Astrocyte (in vitro differentiated cells and primary cell): ENCODE results near the gene CAPZB. TPM values are rescaled to one million over a fixed set of nuclear protein-coding genes. Genes with fewer than 3 reads are reported as not detected.

ENCODE experiments used
- DNase-seq: peaks from one replicate; pipeline ENCODE4 v3.0.0-alpha.2; 2010; ENCODE audit warnings: low read depth
- FAIRE-seq: peaks from 2 replicates; lab custom pipeline; 2011; peaks lifted over from hg19 to GRCh38; lab: Jason Lieb, UNC
- H2AFZ ChIP-seq: 2 replicates; pipeline ENCODE4 v1.6.0; 2012; ENCODE audit warnings: low read depth, low read length, inconsistent platforms
- H3K27ac ChIP-seq: 2 replicates; pipeline ENCODE4 v1.5.1; 2011; ENCODE audit warnings: low read depth, low read length, inconsistent platforms
- H3K27me3 ChIP-seq: 2 replicates; pipeline ENCODE4 v1.6.0; 2011; ENCODE audit warnings: low read length, inconsistent platforms; ENCODE audit not compliant: insufficient read depth
- H3K36me3 ChIP-seq: 2 replicates; pipeline ENCODE4 v1.5.1; 2011; ENCODE audit warnings: low read length, inconsistent platforms; ENCODE audit not compliant: insufficient read depth
- H3K4me1 ChIP-seq: 2 replicates; pipeline ENCODE4 v1.5.1; 2011; ENCODE audit warnings: low read length, inconsistent platforms; ENCODE audit not compliant: insufficient read depth
- H3K4me2 ChIP-seq: 2 replicates; pipeline ENCODE4 v1.6.0; 2012; ENCODE audit warnings: low read length, inconsistent platforms
- H3K4me3 ChIP-seq: 2 replicates; pipeline ENCODE4 v1.5.1; 2011; ENCODE audit warnings: low read depth, mild to moderate bottlenecking, low read length, inconsistent platforms; ENCODE audit not compliant: insufficient read depth
- H3K79me2 ChIP-seq: 2 replicates; pipeline ENCODE4 v1.6.0; 2012; ENCODE audit warnings: mild to moderate bottlenecking, low read length, inconsistent platforms; ENCODE audit not compliant: insufficient read depth
- H3K9ac ChIP-seq: 2 replicates; pipeline ENCODE4 v1.6.0; 2012; ENCODE audit warnings: mild to moderate bottlenecking, low read length, inconsistent platforms
- H3K9me3 ChIP-seq: 2 replicates; pipeline ENCODE4 v1.5.1; 2012; ENCODE audit warnings: low read depth, mild to moderate bottlenecking, low read length, inconsistent platforms; ENCODE audit not compliant: insufficient read depth
- H4K20me1 ChIP-seq: 2 replicates; pipeline ENCODE4 v1.6.0; 2012; ENCODE audit warnings: low read length, inconsistent platforms; ENCODE audit not compliant: insufficient read depth
- H3K27ac Mint-ChIP-seq: one replicate; pipeline ENCODE4 v1.8.0; 2021; ENCODE audit warnings: mild to moderate bottlenecking, mixed read lengths; ENCODE audit not compliant: unreplicated experiment
- H3K27me3 Mint-ChIP-seq: one replicate; pipeline ENCODE4 v1.8.0; 2021; ENCODE audit warnings: low read depth, mixed read lengths; ENCODE audit not compliant: unreplicated experiment
- H3K36me3 Mint-ChIP-seq: one replicate; pipeline ENCODE4 v1.8.0; 2021; ENCODE audit warnings: low read depth, mixed read lengths; ENCODE audit not compliant: unreplicated experiment
- H3K4me1 Mint-ChIP-seq: one replicate; pipeline ENCODE4 v1.8.0; 2021; ENCODE audit warnings: low read depth, mixed read lengths; ENCODE audit not compliant: unreplicated experiment
- H3K4me3 Mint-ChIP-seq: one replicate; pipeline ENCODE4 v1.8.0; 2021; ENCODE audit warnings: mild to moderate bottlenecking, moderate library complexity, mixed read lengths; ENCODE audit not compliant: unreplicated experiment
- H3K9me3 Mint-ChIP-seq: one replicate; pipeline ENCODE4 v1.8.0; 2021; ENCODE audit warnings: mild to moderate bottlenecking, mixed read lengths; ENCODE audit not compliant: unreplicated experiment
- EZH2 ChIP-seq: IDR thresholded peaks from 2 replicates; pipeline ENCODE4 v1.6.1; 2012; ENCODE audit warnings: mild to moderate bottlenecking, low read length, inconsistent platforms; ENCODE audit not compliant: insufficient read depth
- total RNA-seq: library from RNA; stranded (reverse); gene quantifications from 2 replicates; pipeline ENCODE4 v1.2.1, GENCODE V29; 2021
- TF ChIP-seq, protein P1 (sequence below): IDR thresholded peaks from 2 replicates; pipeline ENCODE4 v1.5.1; 2011; ENCODE audit warnings: low read depth, mild to moderate bottlenecking, inconsistent platforms, low read length, moderate library complexity; ENCODE audit not compliant: insufficient read depth

The CAPZB gene
- total RNA-seq, 1 donor from 2014 or later: 458 TPM

DNA sequence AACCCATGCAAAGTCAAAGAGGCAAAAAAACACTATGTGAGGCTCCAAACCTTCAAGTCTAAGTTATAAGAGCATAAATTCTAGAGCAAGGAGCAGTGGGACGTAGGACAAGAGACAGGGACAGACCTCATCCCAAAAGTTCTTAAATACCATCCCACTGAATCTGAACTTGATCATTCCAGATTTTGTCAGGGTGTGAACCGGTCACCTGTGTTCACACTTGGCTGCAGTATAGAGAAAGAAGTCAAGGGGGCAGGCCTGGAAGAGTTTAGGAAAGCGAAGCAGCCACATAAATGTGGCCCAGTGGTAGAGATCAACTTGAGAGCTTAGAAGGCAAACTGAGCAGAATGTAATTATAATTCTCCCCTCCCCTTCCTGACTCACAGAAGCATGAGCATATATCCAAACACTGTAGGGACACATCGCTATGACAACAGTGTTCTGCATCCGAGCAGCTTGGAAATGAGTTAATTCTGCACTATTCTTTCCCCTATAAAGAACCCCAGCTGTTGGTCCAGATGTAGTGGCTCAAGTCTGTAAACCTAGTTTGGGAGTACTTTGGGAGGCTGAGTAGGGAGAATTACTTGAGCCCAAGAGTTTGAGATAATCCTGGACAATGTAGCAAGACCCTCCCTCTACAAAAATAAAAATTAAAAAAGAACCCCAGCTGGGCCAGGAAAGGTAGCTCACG lies 176.1 kb downstream of the CAPZB start:
- Histone ChIP-seq H4K20me1 (peaks cover 49% of the 10 kb centered on the region), H3K4me3 (no peak overlapping the region), H3K4me2 (peak overlapping the region; percentile 21), H3K79me2 (peaks cover 37% of the 10 kb centered on the region), H3K4me1 (peaks cover 25% of the 10 kb centered on the region), H2AFZ (no peak overlapping the region), H3K9me3 (no peaks in the 10 kb centered on the region), H3K27ac (peak overlapping the region; percentile 24), H3K27me3 (no peaks in the 10 kb centered on the region), H3K36me3 (peaks cover 20% of the 10 kb centered on the region), H3K9ac (peak overlapping the region; percentile 28)
- peaks cover 14% of the 10 kb centered on the region for H3K36me3 Mint-ChIP-seq
- no peak overlapping the region for H3K27ac Mint-ChIP-seq
- TF ChIP-seq EZH2: no peak
- TF ChIP-seq, protein P1, sequence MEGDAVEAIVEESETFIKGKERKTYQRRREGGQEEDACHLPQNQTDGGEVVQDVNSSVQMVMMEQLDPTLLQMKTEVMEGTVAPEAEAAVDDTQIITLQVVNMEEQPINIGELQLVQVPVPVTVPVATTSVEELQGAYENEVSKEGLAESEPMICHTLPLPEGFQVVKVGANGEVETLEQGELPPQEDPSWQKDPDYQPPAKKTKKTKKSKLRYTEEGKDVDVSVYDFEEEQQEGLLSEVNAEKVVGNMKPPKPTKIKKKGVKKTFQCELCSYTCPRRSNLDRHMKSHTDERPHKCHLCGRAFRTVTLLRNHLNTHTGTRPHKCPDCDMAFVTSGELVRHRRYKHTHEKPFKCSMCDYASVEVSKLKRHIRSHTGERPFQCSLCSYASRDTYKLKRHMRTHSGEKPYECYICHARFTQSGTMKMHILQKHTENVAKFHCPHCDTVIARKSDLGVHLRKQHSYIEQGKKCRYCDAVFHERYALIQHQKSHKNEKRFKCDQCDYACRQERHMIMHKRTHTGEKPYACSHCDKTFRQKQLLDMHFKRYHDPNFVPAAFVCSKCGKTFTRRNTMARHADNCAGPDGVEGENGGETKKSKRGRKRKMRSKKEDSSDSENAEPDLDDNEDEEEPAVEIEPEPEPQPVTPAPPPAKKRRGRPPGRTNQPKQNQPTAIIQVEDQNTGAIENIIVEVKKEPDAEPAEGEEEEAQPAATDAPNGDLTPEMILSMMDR: no peak
- H3K4me3 Mint-ChIP-seq: no peak overlapping the region
- no peaks in the 10 kb centered on the region for H3K9me3 Mint-ChIP-seq
- peak; percentile 54 for DNase-seq
- no peak for FAIRE-seq
- peaks cover 15% of the 10 kb centered on the region for H3K4me1 Mint-ChIP-seq
- no peaks in the 10 kb centered on the region for H3K27me3 Mint-ChIP-seq

DNA sequence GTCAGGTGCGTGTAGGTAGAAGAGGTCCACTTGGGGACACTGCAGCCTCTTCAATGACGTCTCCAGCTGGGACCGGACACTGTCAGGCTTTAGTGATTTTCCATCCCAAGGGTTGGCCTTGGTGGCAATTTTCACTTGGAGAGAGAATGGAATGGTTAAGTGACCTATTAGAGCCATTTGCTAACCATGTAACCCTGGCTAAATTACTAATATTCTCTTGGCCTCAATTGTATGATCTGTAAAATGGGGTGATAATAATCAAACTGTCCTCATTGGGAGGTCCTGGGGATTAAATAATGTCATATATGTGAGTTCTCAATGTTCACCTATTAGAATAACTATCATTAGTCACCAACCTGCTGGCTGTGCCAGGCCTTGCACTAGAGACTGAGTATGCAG lies 176.8 kb downstream of the CAPZB start:
- H3K27me3 Mint-ChIP-seq: no peaks in the 10 kb centered on the region
- no peak for DNase-seq
- H3K4me2 ChIP-seq: no peak overlapping the region
- H3K36me3 ChIP-seq: peaks cover 25% of the 10 kb centered on the region
- no peak for FAIRE-seq
- peaks cover 16% of the 10 kb centered on the region for H3K36me3 Mint-ChIP-seq
- peaks cover 43% of the 10 kb centered on the region for H4K20me1 ChIP-seq
- peaks cover 35% of the 10 kb centered on the region for H3K79me2 ChIP-seq
- no peak overlapping the region for H2AFZ ChIP-seq
- no peak overlapping the region for H3K4me3 ChIP-seq
- no peak overlapping the region for H3K27ac ChIP-seq
- TF ChIP-seq EZH2: no peak
- TF ChIP-seq, protein P1: no peak
- peak overlapping the region; percentile 40 for H3K4me3 Mint-ChIP-seq
- peaks cover 14% of the 10 kb centered on the region for H3K4me1 Mint-ChIP-seq
- H3K4me1 ChIP-seq: peaks cover 25% of the 10 kb centered on the region
- H3K9me3 ChIP-seq: no peaks in the 10 kb centered on the region
- H3K27me3 ChIP-seq: no peaks in the 10 kb centered on the region
- no peak overlapping the region for H3K9ac ChIP-seq
- peak overlapping the region; percentile 58 for H3K27ac Mint-ChIP-seq
- no peaks in the 10 kb centered on the region for H3K9me3 Mint-ChIP-seq

DNA sequence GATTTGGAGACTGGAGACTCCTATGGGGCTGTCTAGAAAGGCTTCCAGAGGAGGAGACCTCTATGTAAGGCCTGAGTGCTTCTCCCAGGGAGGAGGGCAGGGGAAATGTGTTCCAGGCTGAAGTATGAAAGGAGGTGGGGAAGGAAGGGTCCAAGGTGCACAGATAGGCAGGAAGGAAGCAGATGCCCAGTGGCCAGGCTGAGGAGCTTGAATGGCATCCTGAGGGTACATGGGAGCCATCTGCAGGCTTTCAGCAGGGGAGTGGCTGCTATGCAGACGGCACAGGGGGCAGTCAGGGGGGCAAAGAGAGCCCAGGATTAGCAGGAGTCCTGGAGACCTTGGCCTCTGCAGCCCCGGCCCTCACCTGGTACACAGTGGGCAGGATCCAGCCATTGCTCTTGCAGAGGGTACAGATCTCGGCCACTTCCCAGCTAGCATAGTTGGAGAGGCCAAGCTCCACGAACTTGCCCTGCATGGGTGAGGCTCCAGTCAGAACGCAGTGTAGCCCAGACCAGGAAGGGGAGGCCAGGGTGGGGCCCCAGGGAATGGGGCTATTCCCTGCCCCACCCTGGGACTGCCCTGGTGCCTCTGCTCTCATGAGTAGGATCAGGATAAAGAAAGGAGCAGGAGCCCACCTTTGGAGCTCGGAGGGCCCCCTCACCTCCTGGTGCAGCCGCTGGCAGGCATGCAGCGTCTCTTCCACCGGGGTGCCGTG lies 177.4 kb downstream of the CAPZB start:
- Histone ChIP-seq H2AFZ (no peak overlapping the region), H3K27me3 (no peaks in the 10 kb centered on the region), H3K4me1 (peaks cover 21% of the 10 kb centered on the region), H3K9me3 (no peaks in the 10 kb centered on the region), H3K36me3 (peaks cover 30% of the 10 kb centered on the region), H3K79me2 (peaks cover 30% of the 10 kb centered on the region), H3K4me3 (no peak overlapping the region), H4K20me1 (peaks cover 37% of the 10 kb centered on the region), H3K9ac (no peak overlapping the region), H3K4me2 (no peak overlapping the region), H3K27ac (no peak overlapping the region)
- Mint-ChIP-seq H3K36me3 (peaks cover 15% of the 10 kb centered on the region), H3K27me3 (no peaks in the 10 kb centered on the region), H3K4me1 (peaks cover 9% of the 10 kb centered on the region), H3K27ac (no peak overlapping the region), H3K9me3 (no peaks in the 10 kb centered on the region), H3K4me3 (no peak overlapping the region)
- FAIRE-seq (no peak), DNase-seq (no peak)
- TF ChIP-seq, protein P1: no peak
- TF ChIP-seq EZH2: no peak
